Stimulated activated naive CD8-positive, alpha-beta T cell treated with anti-CD3 and anti-CD28 coated beads, Interleukin-15, amount 100 ng/mL, for 72 hours (primary cell): ENCODE data around the gene CREG2.

ENCODE experiments used
- ATAC-seq: fragments of 150-1000 bp; cut with Tn5 transposase; 2 replicates; pipeline ENCODE4 v1.10.0; 2021; ENCODE audit warnings: mild to moderate bottlenecking, moderate library complexity
- DNase-seq, 2 donors: peaks; one replicate each; pipeline ENCODE4 v3.0.0; 2021 to 2022
- H3K27ac Mint-ChIP-seq, 2 donors: one replicate each; pipeline ENCODE4 v1.8.0; 2022; ENCODE audit warnings: mild to moderate bottlenecking in 2 of 2, mixed read lengths in 2 of 2, moderate library complexity in 2 of 2
- H3K27me3 Mint-ChIP-seq: one replicate; pipeline ENCODE4 v1.8.0; 2022; ENCODE audit warnings: mixed read lengths
- H3K4me1 Mint-ChIP-seq: one replicate; pipeline ENCODE4 v1.8.0; 2022; ENCODE audit warnings: mild to moderate bottlenecking, mixed read lengths
- H3K4me3 Mint-ChIP-seq, 2 donors: one replicate each; pipeline ENCODE4 v1.8.0; 2022; ENCODE audit warnings: mild to moderate bottlenecking in 2 of 2, mixed read lengths in 2 of 2, moderate library complexity in 1 of 2
- H3K9me3 Mint-ChIP-seq, 2 donors: one replicate each; pipeline ENCODE4 v1.8.0; 2022; ENCODE audit warnings: mixed read lengths in 2 of 2

The CREG2 gene

GRCh38 chr2:101348883-101349282, 38.4 kb downstream of the CREG2 start:
- no peak for DNase-seq
- H3K27ac Mint-ChIP-seq, result no peak overlapping the region
- H3K27me3 Mint-ChIP-seq, result no peaks in the 10 kb centered on the region
- no peaks in the 10 kb centered on the region for H3K4me1 Mint-ChIP-seq
- H3K9me3 Mint-ChIP-seq, result no peaks in the 10 kb centered on the region
- no peak for ATAC-seq
- no peak overlapping the region for H3K4me3 Mint-ChIP-seq

DNA sequence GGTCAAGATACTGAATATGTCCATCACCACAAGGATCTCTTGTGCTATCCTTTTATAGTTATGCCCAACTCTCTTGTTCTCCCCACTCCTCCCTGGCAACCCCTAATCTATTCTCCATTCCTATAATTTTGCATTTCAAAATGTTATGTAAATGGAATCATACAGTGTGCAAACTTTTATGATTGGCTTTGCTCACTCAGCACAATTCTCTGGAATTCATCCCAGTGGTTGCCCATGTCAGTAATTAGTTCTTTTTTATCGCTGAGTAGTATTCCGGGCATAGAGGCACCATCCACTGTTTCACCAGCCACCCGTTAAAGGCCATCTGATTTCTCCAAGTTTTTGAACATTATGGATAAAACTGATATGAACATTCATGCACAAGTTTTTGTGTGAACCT, 40.4 kb downstream of the CREG2 start:
- ATAC-seq, result no peak
- Mint-ChIP-seq H3K27ac (no peak overlapping the region), H3K9me3 (no peaks in the 10 kb centered on the region), H3K4me3 (no peak overlapping the region), H3K4me1 (peaks cover 6% of the 10 kb centered on the region), H3K27me3 (no peaks in the 10 kb centered on the region)
- no peak for DNase-seq

GRCh38 chr2:101344137-101344536, 43.2 kb downstream of the CREG2 start:
- Mint-ChIP-seq H3K4me3 (no peak overlapping the region), H3K4me1 (peaks cover 24% of the 10 kb centered on the region), H3K27me3 (no peaks in the 10 kb centered on the region), H3K9me3 (no peaks in the 10 kb centered on the region), H3K27ac (peak overlapping the region in 1 of 2 donors; percentile 67)
- no peak for DNase-seq
- no peak for ATAC-seq

DNA sequence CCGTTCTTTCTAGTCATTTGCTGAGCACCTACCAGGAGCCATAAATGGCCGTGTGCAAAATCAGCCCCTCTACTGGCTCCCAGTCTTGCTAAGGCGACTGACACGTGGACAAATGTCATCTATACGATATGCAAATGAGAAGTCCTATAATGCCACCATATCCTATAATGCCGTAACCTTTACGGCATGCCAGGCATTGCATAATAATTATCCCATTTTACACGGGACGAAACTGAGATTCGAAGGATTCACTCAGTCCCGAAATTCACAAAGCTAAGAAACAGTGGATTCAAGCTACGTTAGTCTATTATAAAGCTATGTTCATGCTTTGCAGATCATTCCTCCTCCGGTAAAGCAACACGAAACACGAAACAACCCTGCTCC, 44.7 kb downstream of the CREG2 start:
- H3K27ac Mint-ChIP-seq, result no peak overlapping the region
- H3K9me3 Mint-ChIP-seq, result no peaks in the 10 kb centered on the region
- DNase-seq (no peak), ATAC-seq (no peak)
- no peaks in the 10 kb centered on the region for H3K27me3 Mint-ChIP-seq
- no peak overlapping the region for H3K4me3 Mint-ChIP-seq
- peaks cover 24% of the 10 kb centered on the region for H3K4me1 Mint-ChIP-seq

GRCh38 chr2:101341901-101342624, 45.2 kb downstream of the CREG2 start:
- ATAC-seq (peak; percentile 55), DNase-seq (peak; percentile 56 to 57)
- H3K27me3 Mint-ChIP-seq, result no peaks in the 10 kb centered on the region
- H3K4me3 Mint-ChIP-seq, result peak overlapping the region in 1 of 2 donors; percentile 30
- no peak overlapping the region for H3K27ac Mint-ChIP-seq
- H3K9me3 Mint-ChIP-seq, result no peaks in the 10 kb centered on the region
- peaks cover 24% of the 10 kb centered on the region for H3K4me1 Mint-ChIP-seq

DNA sequence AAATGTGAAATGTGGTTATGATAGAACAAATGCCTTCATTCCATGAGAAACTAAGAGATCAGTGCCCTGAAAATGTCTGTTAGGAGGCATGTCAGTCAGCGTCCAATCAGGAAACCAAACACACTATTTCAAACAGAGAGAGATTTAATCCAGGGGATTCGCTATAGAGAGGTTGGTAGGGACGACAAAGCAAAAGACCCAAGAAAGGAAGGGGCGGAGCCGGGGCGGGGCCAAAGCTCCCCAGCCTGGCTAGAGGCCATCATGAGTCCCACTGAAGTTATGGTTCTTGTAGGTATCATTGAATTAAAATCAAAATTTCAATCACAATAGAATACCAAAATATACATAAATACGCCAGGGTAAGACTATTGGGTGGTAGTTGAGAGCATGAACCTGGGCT, 45.9 kb downstream of the CREG2 start:
- ATAC-seq, result peak; percentile 70
- Mint-ChIP-seq H3K9me3 (no peaks in the 10 kb centered on the region), H3K4me1 (peaks cover 24% of the 10 kb centered on the region), H3K4me3 (peak overlapping the region; percentile 23 to 53), H3K27ac (no peak overlapping the region), H3K27me3 (no peaks in the 10 kb centered on the region)
- peak in 1 of 2 donors; percentile 27 for DNase-seq

DNA sequence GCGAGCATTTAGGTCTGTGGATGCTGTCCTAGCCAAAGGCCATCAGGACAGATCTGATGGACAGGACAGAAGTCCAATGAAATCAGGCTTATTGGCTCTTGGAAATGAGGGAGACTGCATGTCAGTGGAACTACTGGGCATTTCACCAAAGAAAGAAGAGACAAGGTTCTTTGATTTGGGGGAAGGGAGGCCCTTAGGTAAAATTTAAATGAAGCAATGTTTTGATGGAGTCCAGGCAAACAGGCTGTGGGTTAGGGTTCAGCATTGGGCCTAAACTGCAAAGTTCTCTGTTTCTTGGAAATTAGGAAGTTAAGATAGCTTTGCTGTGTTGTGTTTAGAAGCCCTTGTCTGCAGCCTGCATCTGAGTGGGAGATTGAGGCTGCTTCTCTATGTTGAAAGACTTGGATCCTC, 47.2 kb downstream of the CREG2 start:
- ATAC-seq (no peak), DNase-seq (no peak)
- no peaks in the 10 kb centered on the region for H3K9me3 Mint-ChIP-seq
- H3K4me1 Mint-ChIP-seq, result peaks cover 24% of the 10 kb centered on the region
- no peaks in the 10 kb centered on the region for H3K27me3 Mint-ChIP-seq
- no peak overlapping the region for H3K4me3 Mint-ChIP-seq
- no peak overlapping the region for H3K27ac Mint-ChIP-seq

DNA sequence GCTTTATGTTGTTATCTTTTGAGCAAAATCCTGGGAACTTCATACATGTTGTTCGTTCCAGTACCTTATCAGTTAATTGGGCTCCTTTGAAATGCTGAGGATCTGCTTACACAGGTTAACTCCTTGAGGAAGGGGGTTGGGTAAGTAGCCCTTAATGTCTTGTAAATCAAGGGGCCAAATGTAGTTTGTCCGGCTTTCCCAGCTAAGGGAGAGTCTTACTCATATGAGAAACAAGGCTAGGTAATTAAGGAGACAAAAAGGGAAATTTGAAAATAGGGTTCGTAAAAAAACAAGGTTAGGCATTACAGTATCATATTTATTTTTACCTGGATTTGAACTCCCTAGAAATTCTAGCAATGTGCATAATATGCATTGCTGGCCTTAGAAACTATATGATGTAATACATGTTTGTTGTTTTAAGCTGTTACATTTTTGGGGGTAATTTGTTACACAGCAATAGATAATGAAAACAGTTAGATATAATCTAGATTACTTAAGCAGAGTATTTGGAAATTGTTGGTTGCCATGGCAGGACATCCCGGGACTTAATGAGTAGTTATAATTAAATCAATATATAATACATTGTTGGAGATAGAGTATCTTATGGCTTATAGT, 47.9 kb downstream of the CREG2 start:
- no peak overlapping the region for H3K27ac Mint-ChIP-seq
- H3K9me3 Mint-ChIP-seq, result no peaks in the 10 kb centered on the region
- peaks cover 24% of the 10 kb centered on the region for H3K4me1 Mint-ChIP-seq
- DNase-seq (no peak), ATAC-seq (no peak)
- no peak overlapping the region for H3K4me3 Mint-ChIP-seq
- H3K27me3 Mint-ChIP-seq, result no peaks in the 10 kb centered on the region

DNA sequence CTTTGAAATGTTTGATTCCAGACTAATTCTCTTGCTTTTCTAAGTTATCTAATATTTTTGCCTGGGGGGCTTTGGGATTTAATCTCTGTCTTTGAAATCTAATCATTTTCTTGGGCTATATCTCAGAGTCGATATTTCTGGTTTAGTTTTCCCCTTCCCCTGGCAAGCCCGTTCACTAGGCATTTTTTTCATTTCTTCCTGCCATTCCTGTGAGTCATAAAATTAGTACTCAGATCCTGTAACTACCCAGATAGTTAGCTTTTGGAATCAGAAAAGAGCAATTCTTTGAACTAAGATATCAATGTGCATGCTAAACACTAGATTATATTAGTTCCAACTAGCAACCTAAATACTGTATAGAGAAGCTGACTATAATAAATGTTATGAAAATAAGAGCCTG, 49.4 kb downstream of the CREG2 start:
- DNase-seq (no peak), ATAC-seq (no peak)
- Mint-ChIP-seq H3K9me3 (no peaks in the 10 kb centered on the region), H3K4me3 (no peak overlapping the region), H3K4me1 (peaks cover 39% of the 10 kb centered on the region), H3K27ac (no peak overlapping the region), H3K27me3 (no peaks in the 10 kb centered on the region)

- peak overlapping the region in 1 of 2 donors; percentile 4 for H3K4me3 Mint-ChIP-seq
- no peaks in the 10 kb centered on the region for H3K27me3 Mint-ChIP-seq
- peaks cover 37% of the 10 kb centered on the region for H3K4me1 Mint-ChIP-seq
- H3K9me3 Mint-ChIP-seq, result no peaks in the 10 kb centered on the region
- no peak for DNase-seq
- ATAC-seq, result no peak
- peak overlapping the region; percentile 40 to 63 for H3K27ac Mint-ChIP-seq
Observed at GRCh38 chr2:101332885-101333766, 54.2 kb downstream of the CREG2 start.

GRCh38 chr2:101331202-101331601, 56.1 kb downstream of the CREG2 start:
- Mint-ChIP-seq H3K27me3 (no peaks in the 10 kb centered on the region), H3K9me3 (no peaks in the 10 kb centered on the region), H3K4me3 (no peak overlapping the region), H3K27ac (no peak overlapping the region), H3K4me1 (peaks cover 37% of the 10 kb centered on the region)
- ATAC-seq (no peak), DNase-seq (no peak)

GRCh38 chr2:101330253-101330933, 56.9 kb downstream of the CREG2 start:
- peak overlapping the region; percentile 59 to 89 for H3K27ac Mint-ChIP-seq
- DNase-seq (peak in 1 of 2 donors; percentile 29), ATAC-seq (peak; percentile 38)
- H3K4me3 Mint-ChIP-seq, result peak overlapping the region; percentile 35 to 59
- peaks cover 37% of the 10 kb centered on the region for H3K4me1 Mint-ChIP-seq
- H3K9me3 Mint-ChIP-seq, result no peaks in the 10 kb centered on the region
- H3K27me3 Mint-ChIP-seq, result no peaks in the 10 kb centered on the region

- no peaks in the 10 kb centered on the region for H3K27me3 Mint-ChIP-seq
- DNase-seq (no peak), ATAC-seq (no peak)
- H3K4me3 Mint-ChIP-seq, result no peak overlapping the region
- peak overlapping the region in 1 of 2 donors; percentile 67 for H3K27ac Mint-ChIP-seq
- H3K9me3 Mint-ChIP-seq, result no peaks in the 10 kb centered on the region
- peaks cover 33% of the 10 kb centered on the region for H3K4me1 Mint-ChIP-seq
Observed at GRCh38 chr2:101329026-101329425, 58.3 kb downstream of the CREG2 start.

GRCh38 chr2:101328474-101329007, 58.8 kb downstream of the CREG2 start:
- DNase-seq, result peak in 1 of 2 donors; percentile 50
- H3K9me3 Mint-ChIP-seq, result no peaks in the 10 kb centered on the region

GRCh38 chr2:101327863-101328394, 59.4 kb downstream of the CREG2 start:
- DNase-seq (no peak), ATAC-seq (peak; percentile 55)
- Mint-ChIP-seq H3K27ac (no peak overlapping the region), H3K9me3 (no peaks in the 10 kb centered on the region), H3K4me1 (peaks cover 22% of the 10 kb centered on the region), H3K27me3 (no peaks in the 10 kb centered on the region), H3K4me3 (no peak overlapping the region)

More at GRCh38 chr2:101328474-101329007, 58.8 kb downstream of the CREG2 start:
- peak; percentile 95 for ATAC-seq
- no peaks in the 10 kb centered on the region for H3K27me3 Mint-ChIP-seq
- peaks cover 28% of the 10 kb centered on the region for H3K4me1 Mint-ChIP-seq
- H3K4me3 Mint-ChIP-seq, result no peak overlapping the region
- H3K27ac Mint-ChIP-seq, result no peak overlapping the region
